CD4-positive, alpha-beta memory T cell (primary cell): ENCODE results near the gene KDM2A. TPM values are rescaled to one million over a fixed set of nuclear protein-coding genes. Genes with fewer than 3 reads are reported as not detected.

Experiments
- CTCF ChIA-PET: fragments of 350-600 bp; sonication (Branson Sonifier 250); formaldehyde crosslinking; loops from one replicate; lab custom pipeline; 2021; ENCODE audit warnings: inconsistent platforms; ENCODE audit not compliant: partially characterized antibody; lab: Charles Lee
- POLR2A ChIA-PET: fragments of 350-600 bp; sonication (Branson Sonifier 250); formaldehyde crosslinking; loops from one replicate; lab custom pipeline; 2021; ENCODE audit not compliant: partially characterized antibody; lab: Charles Lee
- DNase-seq, 5 donors: peaks; one replicate each; pipeline versions ENCODE4 v3.0.0 to v3.0.0-alpha.2; 2020 to 2022; ENCODE audit warnings: mixed read lengths in 1 of 5
- H3K27ac ChIP-seq: one replicate; pipeline ENCODE4 v1.7.0; 2013; ENCODE audit warnings: low read depth, low read length
- H3K27me3 ChIP-seq: 2 replicates; pipeline ENCODE4 v1.7.0; 2013; ENCODE audit warnings: mild to moderate bottlenecking, low read length, moderate library complexity; ENCODE audit not compliant: insufficient read depth
- H3K36me3 ChIP-seq: 2 replicates; pipeline ENCODE4 v1.7.0; 2013; ENCODE audit warnings: mild to moderate bottlenecking, low read length, moderate library complexity; ENCODE audit not compliant: insufficient read depth
- H3K4me1 ChIP-seq: 2 replicates; pipeline ENCODE4 v1.7.0; 2013; ENCODE audit warnings: mild to moderate bottlenecking, low read length, moderate library complexity; ENCODE audit not compliant: insufficient read depth
- H3K4me3 ChIP-seq, 2 donors: one replicate each; pipeline ENCODE4 v1.7.0; 2013; ENCODE audit warnings: low read length in 2 of 2, mild to moderate bottlenecking in 1 of 2
- H3K9me3 ChIP-seq, 2 donors: one replicate each; pipeline ENCODE4 v1.7.0; 2013; ENCODE audit warnings: low read length in 2 of 2, control low read depth in 1 of 2; ENCODE audit not compliant: control insufficient read depth in 1 of 2
- H3K27ac Mint-ChIP-seq, 7 donors: one replicate each; pipeline ENCODE4 v1.8.0; 2020 to 2021; ENCODE audit warnings: mixed read lengths in 7 of 7, mild to moderate bottlenecking in 6 of 7, inconsistent platforms in 3 of 7, moderate library complexity in 3 of 7
- H3K27me3 Mint-ChIP-seq, 2 donors: one replicate each; pipeline ENCODE4 v1.8.0; 2020 to 2021; ENCODE audit warnings: mixed read lengths in 2 of 2
- H3K36me3 Mint-ChIP-seq, 2 donors: one replicate each; pipeline ENCODE4 v1.8.0; 2020 to 2021; ENCODE audit warnings: mixed read lengths in 2 of 2, inconsistent platforms in 1 of 2, mild to moderate bottlenecking in 1 of 2
- H3K4me1 Mint-ChIP-seq, 4 donors: one replicate each; pipeline ENCODE4 v1.8.0; 2020 to 2021; ENCODE audit warnings: mixed read lengths in 4 of 4, mild to moderate bottlenecking in 1 of 4
- H3K4me3 Mint-ChIP-seq, 8 donors: one replicate each; pipeline ENCODE4 v1.8.0; 2020 to 2021; ENCODE audit warnings: mixed read lengths in 8 of 8, mild to moderate bottlenecking in 7 of 8, moderate library complexity in 6 of 8, inconsistent platforms in 3 of 8
- H3K9me3 Mint-ChIP-seq, 8 donors: one replicate each; pipeline ENCODE4 v1.8.0; 2020 to 2021; ENCODE audit warnings: mixed read lengths in 8 of 8, mild to moderate bottlenecking in 5 of 8, inconsistent platforms in 3 of 8, moderate library complexity in 1 of 8
- intact Hi-C: fragments of 100-400 bp; cut with micrococcal nuclease; formaldehyde crosslinking; loops from one replicate; pipeline ENCODE4 v1.15.1; 2023
- polyA plus RNA-seq, 2 donors: library from polyadenylated mRNA; unstranded; fragments of 300-500 nt; fragmentation: Illumina TruSeq; gene quantifications; one replicate each; pipeline ENCODE4 v1.2.3, GENCODE V29; 2021
- total RNA-seq, 2 experiments: library from RNA; stranded (reverse); gene quantifications; one replicate each; pipeline ENCODE4 v1.2.3, GENCODE V29; 2021

The KDM2A gene
- total and polyA plus RNA-seq, 4 experiments from 2014 or later: 14.0 to 200 (median 105) TPM

DNA sequence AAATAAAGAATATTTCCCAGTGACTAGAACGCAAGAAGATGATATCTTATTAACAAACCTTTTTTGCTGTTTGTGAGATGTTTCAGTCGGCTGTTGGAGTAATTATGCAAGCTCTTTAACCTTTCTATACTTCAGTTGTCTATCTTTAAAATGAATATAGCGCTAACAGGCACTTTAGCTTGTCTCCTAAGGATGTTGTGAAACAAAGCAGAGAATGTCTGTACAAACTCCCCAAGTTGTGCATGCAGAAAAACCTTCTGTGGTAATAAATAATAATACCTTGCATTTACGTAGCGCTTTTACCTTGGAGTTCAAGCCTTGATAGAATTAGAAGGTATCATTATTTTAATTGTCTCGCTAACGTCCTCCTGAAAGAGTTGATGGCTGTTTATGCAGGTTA, 1.9 kb upstream of the KDM2A start:
- H3K27ac ChIP-seq: peak overlapping the region; percentile 31
- H3K27me3 ChIP-seq: no peaks in the 10 kb centered on the region
- no peaks in the 10 kb centered on the region for H3K9me3 Mint-ChIP-seq
- H3K4me3 ChIP-seq: no peak overlapping the region
- peaks cover 13 to 28% (median 17%) of the 10 kb centered on the region in 4 donors for H3K4me1 Mint-ChIP-seq
- no peaks in the 10 kb centered on the region for H3K9me3 ChIP-seq
- H3K36me3 ChIP-seq: no peaks in the 10 kb centered on the region
- ChIA-PET CTCF (interaction anchor here (1.5 to 2.3 kb wide), 2 partner anchors 34 to 35 kb away, joined by 4 to 6 read pairs; no protein-coding TSS in a partner anchor), POLR2A (interaction anchor here (1.0 to 2.7 kb wide), 3 partner anchors 13 to 123 kb away, joined by 3 to 22 read pairs (median 4); no protein-coding TSS in a partner anchor)
- peaks cover 16% of the 10 kb centered on the region for H3K4me1 ChIP-seq
- no peaks in the 10 kb centered on the region for H3K27me3 Mint-ChIP-seq
- intact Hi-C loops: loop anchor here (5.0 kb wide), 1 partner anchor 160 kb away; the partner anchor contains the start of gene PC
- H3K4me3 Mint-ChIP-seq: peak overlapping the region; percentile 85 to 90 (median 88)
- peak overlapping the region; percentile 87 to 95 (median 92) for H3K27ac Mint-ChIP-seq
- H3K36me3 Mint-ChIP-seq: peaks cover 0 to 20% of the 10 kb centered on the region in 2 donors
- no peak for DNase-seq

DNA sequence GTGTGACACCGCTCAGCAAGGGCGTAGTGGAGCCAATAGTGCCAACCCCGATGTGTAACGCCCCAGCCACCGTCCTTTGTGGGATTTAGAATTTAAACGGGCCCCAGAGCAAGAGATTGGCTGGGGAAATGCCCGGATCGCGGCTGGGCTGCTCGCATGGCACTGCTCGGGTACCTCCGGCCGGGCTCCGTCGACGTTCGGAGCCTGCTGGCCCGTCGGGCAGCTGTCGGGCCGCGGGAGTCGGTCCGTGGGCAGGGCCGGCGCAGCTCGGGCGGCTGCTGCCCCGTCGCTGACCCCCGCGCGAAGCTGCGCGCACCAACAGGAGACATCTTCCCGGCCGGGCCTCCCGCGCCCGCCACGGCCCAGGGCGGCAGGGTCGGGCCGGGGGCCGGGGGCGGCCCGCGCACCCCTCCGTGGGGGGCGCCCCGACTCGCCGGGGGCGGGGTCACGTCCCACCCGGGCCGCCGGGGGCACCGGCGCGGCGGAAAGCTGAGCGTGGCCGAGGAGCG, 1.3 kb upstream of the KDM2A start:
- peak overlapping the region in 1 of 2 donors; percentile 29 for H3K4me3 ChIP-seq
- DNase-seq: peak; percentile 27 to 62 (median 35)
- peaks cover 0 to 20% of the 10 kb centered on the region in 2 donors for H3K36me3 Mint-ChIP-seq
- no peaks in the 10 kb centered on the region for H3K27me3 ChIP-seq
- H3K9me3 Mint-ChIP-seq: no peaks in the 10 kb centered on the region
- ChIA-PET POLR2A (interaction anchor here (1.0 to 2.7 kb wide), 5 partner anchors 9 to 235 kb away, joined by 3 to 22 read pairs (median 4); partner anchors contain the start of gene POLD4), CTCF (interaction anchor here (1.5 to 2.3 kb wide), 2 partner anchors 34 to 36 kb away, joined by 4 to 6 read pairs; no protein-coding TSS in a partner anchor)
- H3K27ac Mint-ChIP-seq: peak overlapping the region; percentile 87 to 95 (median 92)
- H3K27ac ChIP-seq: peak overlapping the region; percentile 31
- intact Hi-C loops: loop anchor here (1.0 to 5.0 kb wide), 3 partner anchors 51 to 200 kb away; partner anchors contain the start of gene PC
- no peaks in the 10 kb centered on the region for H3K36me3 ChIP-seq
- H3K4me1 Mint-ChIP-seq: peaks cover 13 to 30% (median 19%) of the 10 kb centered on the region in 4 donors
- H3K4me1 ChIP-seq: peaks cover 19% of the 10 kb centered on the region
- H3K4me3 Mint-ChIP-seq: peak overlapping the region; percentile 85 to 90 (median 88)
- H3K27me3 Mint-ChIP-seq: no peaks in the 10 kb centered on the region
- no peaks in the 10 kb centered on the region for H3K9me3 ChIP-seq

DNA sequence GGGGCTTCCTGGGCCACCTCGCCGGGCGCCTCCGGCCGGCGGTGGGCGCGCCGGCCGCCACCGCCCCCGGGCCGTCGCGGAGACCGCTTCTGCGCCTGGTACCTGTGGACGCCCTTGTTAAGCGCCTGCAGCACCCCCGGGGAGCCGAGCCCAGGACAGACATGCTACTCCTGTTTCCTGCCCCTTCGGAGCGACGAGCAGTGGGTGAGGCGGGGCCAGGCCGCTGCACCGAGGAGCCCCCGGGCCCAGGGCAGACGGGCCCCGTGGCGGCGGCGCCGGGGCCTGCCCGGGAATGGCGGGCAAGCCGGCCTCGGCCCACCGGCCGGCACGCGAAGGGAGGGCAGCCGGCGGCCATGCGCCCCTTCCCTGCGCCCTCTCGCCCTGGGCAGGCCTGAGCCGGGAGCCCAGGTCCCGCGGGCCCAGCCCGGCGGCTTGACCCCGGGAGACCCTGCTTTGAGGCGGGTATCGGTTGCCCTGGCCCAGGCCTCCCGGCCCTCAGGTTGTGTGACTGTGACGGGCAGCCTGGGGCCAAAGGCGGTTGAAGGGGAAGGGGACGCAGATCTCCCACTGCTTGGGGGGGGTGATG, 789 bp upstream of the KDM2A start:
- intact Hi-C loops: loop anchor here (1.0 to 5.0 kb wide), 3 partner anchors 51 to 199 kb away; partner anchors contain the start of gene PC
- Mint-ChIP-seq H3K27ac (peak overlapping the region in 5 of 7 donors; percentile 77 to 91 (median 86)), H3K9me3 (no peaks in the 10 kb centered on the region), H3K36me3 (peaks cover 0 to 25% of the 10 kb centered on the region in 2 donors), H3K27me3 (no peaks in the 10 kb centered on the region), H3K4me3 (peak overlapping the region in 6 of 8 donors; percentile 49 to 90 (median 84)), H3K4me1 (peaks cover 13 to 35% (median 23%) of the 10 kb centered on the region in 4 donors)
- DNase-seq: peak; percentile 55 to 73 (median 62)
- Histone ChIP-seq H3K4me1 (peaks cover 25% of the 10 kb centered on the region), H3K9me3 (no peaks in the 10 kb centered on the region), H3K4me3 (peak overlapping the region; percentile 29 to 50), H3K36me3 (no peaks in the 10 kb centered on the region), H3K27me3 (no peaks in the 10 kb centered on the region), H3K27ac (peak overlapping the region; percentile 76)
- ChIA-PET CTCF (interaction anchor here (1.0 to 1.4 kb wide), 2 partner anchors 36 to 121 kb away, joined by 3 to 6 read pairs; no protein-coding TSS in a partner anchor), POLR2A (interaction anchor here (0.6 to 2.7 kb wide), 11 partner anchors 10 to 608 kb away, joined by 3 to 22 read pairs (median 3); partner anchors contain the start of genes AIP, BBS1 and POLD4)

DNA sequence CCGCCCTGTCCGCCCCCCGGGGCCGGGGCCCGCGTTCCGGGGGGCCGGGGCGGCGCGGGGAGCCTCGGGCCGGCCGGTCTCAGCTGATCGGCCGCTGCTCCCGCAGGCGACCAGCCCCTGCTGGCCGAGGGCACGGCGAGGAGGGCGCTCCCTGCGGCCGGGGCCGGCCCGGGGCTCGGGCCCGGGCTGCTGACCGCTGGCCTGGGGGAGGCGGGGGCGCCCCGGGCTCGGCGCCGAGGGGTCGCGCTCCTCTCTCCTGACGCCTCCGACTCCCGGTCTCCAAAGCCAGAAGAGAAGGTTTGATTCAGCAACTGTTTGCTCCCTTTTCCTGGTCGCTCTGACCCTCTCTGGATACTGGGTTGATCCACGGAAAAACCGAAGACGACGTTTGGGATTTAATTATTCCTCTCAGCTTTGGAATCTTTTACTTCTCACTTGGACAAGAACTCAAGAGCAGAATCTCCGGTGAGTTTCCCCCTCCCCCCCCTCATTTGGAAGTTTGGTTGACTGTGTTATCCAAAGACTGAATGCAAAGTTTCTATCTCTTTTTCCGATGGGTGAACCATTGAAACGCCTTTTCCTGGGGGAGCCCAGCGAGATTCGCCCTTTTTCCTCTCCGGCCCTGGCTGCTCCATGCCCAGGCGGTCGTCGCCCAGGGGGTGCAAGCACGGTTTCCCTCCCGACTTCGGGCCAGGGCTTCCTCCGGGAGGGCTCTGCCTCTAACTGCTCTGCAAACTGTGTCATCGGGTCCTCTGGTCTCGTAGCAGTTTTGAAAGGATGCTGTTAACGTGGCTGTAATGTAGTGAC, 725 bp downstream of the KDM2A start:
- Mint-ChIP-seq H3K27me3 (no peaks in the 10 kb centered on the region), H3K9me3 (no peaks in the 10 kb centered on the region), H3K4me3 (peak overlapping the region; percentile 94 to 99 (median 97)), H3K36me3 (peaks cover 0 to 26% of the 10 kb centered on the region in 2 donors), H3K4me1 (peaks cover 13 to 40% (median 27%) of the 10 kb centered on the region in 4 donors), H3K27ac (peak overlapping the region; percentile 88 to 98 (median 96))
- intact Hi-C loops: loop anchor here (1.0 to 5.0 kb wide), 4 partner anchors 38 to 162 kb away; partner anchors contain the start of gene PC
- Histone ChIP-seq H3K36me3 (no peaks in the 10 kb centered on the region), H3K27me3 (no peaks in the 10 kb centered on the region), H3K4me1 (peaks cover 35% of the 10 kb centered on the region), H3K27ac (peak overlapping the region; percentile 63), H3K4me3 (peak overlapping the region; percentile 60 to 97), H3K9me3 (no peaks in the 10 kb centered on the region)
- POLR2A ChIA-PET: interaction anchor here (0.6 to 2.7 kb wide), 13 partner anchors 8 to 1986 kb away, joined by 3 to 22 read pairs (median 3); partner anchors contain the start of genes PC, POLD4 and SYVN1
- DNase-seq: peak in 4 of 5 donors; percentile 23 to 49 (median 28)
- CTCF ChIA-PET: interaction anchor here (1.0 to 1.4 kb wide), 2 partner anchors 37 to 120 kb away, joined by 3 to 6 read pairs; no protein-coding TSS in a partner anchor

DNA sequence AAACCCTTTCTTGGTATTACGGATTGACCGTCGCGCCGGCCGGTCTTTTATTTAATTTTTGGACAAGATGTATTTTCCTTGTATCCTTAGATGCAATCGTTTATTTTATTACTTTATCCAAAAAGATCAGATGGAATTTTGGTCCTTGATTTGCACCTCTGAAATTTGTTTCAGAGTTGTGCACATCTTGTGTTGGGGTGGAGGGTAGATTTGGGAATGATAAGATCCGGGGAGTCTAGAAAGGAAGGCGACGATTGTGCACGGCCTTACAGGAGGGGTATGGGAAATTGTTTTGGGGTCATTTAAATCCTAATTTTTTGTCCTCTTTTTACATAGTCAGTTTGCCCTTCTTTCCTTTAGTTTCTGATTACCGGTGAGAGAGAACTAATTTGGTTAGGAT, 1.4 kb downstream of the KDM2A start:
- Mint-ChIP-seq H3K36me3 (peaks cover 0 to 28% of the 10 kb centered on the region in 2 donors), H3K27me3 (no peaks in the 10 kb centered on the region), H3K4me3 (peak overlapping the region; percentile 94 to 99 (median 97)), H3K9me3 (no peaks in the 10 kb centered on the region), H3K27ac (peak overlapping the region; percentile 88 to 98 (median 96)), H3K4me1 (peaks cover 15 to 40% (median 29%) of the 10 kb centered on the region in 4 donors)
- intact Hi-C loops: no loop called here
- H3K9me3 ChIP-seq: no peaks in the 10 kb centered on the region
- H3K36me3 ChIP-seq: peaks cover 4% of the 10 kb centered on the region
- no peak for DNase-seq
- ChIA-PET CTCF (no interaction called here), POLR2A (no interaction called here)
- no peaks in the 10 kb centered on the region for H3K27me3 ChIP-seq
- peak overlapping the region; percentile 60 to 97 for H3K4me3 ChIP-seq
- peaks cover 39% of the 10 kb centered on the region for H3K4me1 ChIP-seq
- peak overlapping the region; percentile 63 for H3K27ac ChIP-seq

DNA sequence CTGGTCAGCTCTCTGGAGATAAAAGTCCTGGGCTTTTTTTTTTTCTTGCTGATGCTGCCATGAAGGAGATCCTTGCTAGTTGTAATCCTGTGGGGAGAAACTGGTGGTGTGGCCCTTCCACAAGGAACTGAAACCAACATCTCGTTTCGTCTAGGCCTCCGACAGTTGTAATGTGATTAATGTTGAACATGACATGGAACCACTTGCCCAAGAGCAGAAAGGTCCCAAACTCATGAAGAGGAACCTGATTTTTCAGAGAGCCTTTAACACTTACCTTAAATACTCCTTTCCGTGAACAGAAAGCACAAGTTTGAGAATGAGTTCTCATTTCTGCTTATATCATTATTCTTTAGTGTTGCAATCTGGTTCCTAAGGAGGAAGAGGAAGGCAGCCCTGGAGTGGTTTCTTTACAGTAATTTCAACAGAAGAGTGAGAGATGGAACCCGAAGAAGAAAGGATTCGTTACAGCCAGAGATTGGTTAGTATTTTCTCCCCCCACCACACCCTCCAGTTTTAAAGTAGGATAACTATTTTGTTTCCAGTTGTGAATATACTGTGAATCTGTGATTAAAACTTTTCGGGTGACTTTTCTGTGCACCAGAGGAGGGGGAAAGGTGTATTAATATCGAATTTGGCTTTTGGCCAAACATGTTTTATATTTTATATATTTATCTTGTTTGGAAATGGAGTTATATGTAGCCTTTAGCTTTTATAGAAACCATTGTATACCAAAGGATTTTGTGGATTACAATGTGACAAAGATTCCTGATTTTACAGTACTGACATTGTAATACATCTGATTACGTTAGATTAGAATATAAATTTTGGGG, 2.0 kb downstream of the KDM2A start:
- Histone ChIP-seq H3K4me3 (peak overlapping the region; percentile 60 to 97), H3K27ac (peak overlapping the region; percentile 63), H3K9me3 (no peaks in the 10 kb centered on the region), H3K27me3 (no peaks in the 10 kb centered on the region), H3K36me3 (peaks cover 4% of the 10 kb centered on the region), H3K4me1 (peaks cover 39% of the 10 kb centered on the region)
- peaks cover 15 to 40% (median 29%) of the 10 kb centered on the region in 4 donors for H3K4me1 Mint-ChIP-seq
- peaks cover 0 to 28% of the 10 kb centered on the region in 2 donors for H3K36me3 Mint-ChIP-seq
- peak overlapping the region; percentile 88 to 98 (median 96) for H3K27ac Mint-ChIP-seq
- peak overlapping the region; percentile 94 to 99 (median 97) for H3K4me3 Mint-ChIP-seq
- ChIA-PET POLR2A (no interaction called here), CTCF (no interaction called here)
- peak in 2 of 5 donors; percentile 3 to 10 for DNase-seq
- intact Hi-C loops: no loop called here
- no peaks in the 10 kb centered on the region for H3K27me3 Mint-ChIP-seq
- no peaks in the 10 kb centered on the region for H3K9me3 Mint-ChIP-seq
